Measurements from ENCODE around the gene DNAI1. TPM values are rescaled to one million over a fixed set of nuclear protein-coding genes. Genes with fewer than 3 reads are reported as not detected.

The DNAI1 gene
- polyA plus RNA-seq, 1 of the 3 experiments (the other 2 are of a cell fraction) = 0.46 TPM

- no peaks in the 10 kb centered on the region for H3K79me2 ChIP-seq (ENCODE audit: insufficient read depth)
- POLR2A ChIA-PET = no interaction called here
- H3K9me3 ChIP-seq = no peaks in the 10 kb centered on the region
- no peak for DNase-seq
- TF ChIP-seq TEAD4 (IDR thresholded peaks at IDR 0.05; ENCODE audit: borderline replicate concordance, insufficient read depth) = no peak
- TF ChIP-seq CTCF (IDR thresholded peaks at IDR 0.05) = no peak
- no peak for TF ChIP-seq GATA2 (CRISPR knock-in tag; IDR thresholded peaks at IDR 0.05)
- no peak for TF ChIP-seq EZH2phosphoT487 (IDR thresholded peaks at IDR 0.05; ENCODE audit: borderline replicate concordance, low read depth)
- TF ChIP-seq REST (IDR thresholded peaks at IDR 0.05; ENCODE audit: low read depth, low read length) = no peak
- no peak for TF ChIP-seq PBX3 (IDR thresholded peaks at IDR 0.05)
- TF ChIP-seq RCOR1 (IDR thresholded peaks at IDR 0.05; ENCODE audit: low read length) = no peak
- TF ChIP-seq TCF12 (IDR thresholded peaks at IDR 0.05) = no peak
- TF ChIP-seq RXRA (IDR thresholded peaks at IDR 0.05; ENCODE audit: borderline replicate concordance, low read depth) = no peak
- no peak for TF ChIP-seq FOXJ3 (CRISPR knock-in tag; IDR thresholded peaks at IDR 0.05)
- TF ChIP-seq ZBTB33 (IDR thresholded peaks at IDR 0.05; ENCODE audit: borderline replicate concordance, low read depth) = no peak
- no peak for TF ChIP-seq SMC3 (IDR thresholded peaks at IDR 0.05; ENCODE audit: low read depth, low read length)
- no peak for TF ChIP-seq TAF1 (IDR thresholded peaks at IDR 0.05; ENCODE audit: borderline replicate concordance, low read depth, low read length)
- TF ChIP-seq NFIC (IDR thresholded peaks at IDR 0.05; ENCODE audit: borderline replicate concordance) = no peak
- no peak for TF ChIP-seq RFX5 (IDR thresholded peaks at IDR 0.05; ENCODE audit: low read length)
- TF ChIP-seq NRF1 (IDR thresholded peaks at IDR 0.05; ENCODE audit: low read depth, low read length) = no peak
- no peak for TF ChIP-seq RAD21 (IDR thresholded peaks at IDR 0.05; ENCODE audit: low read length)
- H3K9me2 ChIP-seq = no peaks in the 10 kb centered on the region
- no peaks in the 10 kb centered on the region for H3F3A ChIP-seq (replicated peaks; ENCODE audit: insufficient read depth)
- H4K20me1 ChIP-seq (ENCODE audit: insufficient read depth) = no peaks in the 10 kb centered on the region
- no peak overlapping the region for H3K4me2 ChIP-seq
- H3K36me3 ChIP-seq (replicated peaks in 1 of 2; ENCODE audit: control insufficient read depth in 1 of 2, insufficient read depth in 2 of 2, low read length in 1 of 2) = no peaks in the 10 kb centered on the region
- no peak overlapping the region for H3K9ac ChIP-seq
- CTCF ChIA-PET = interaction anchor here (1.2 to 18.0 kb wide), 4 partner anchors 28 to 149 kb away, joined by 4 to 507 read pairs (median 68); partner anchors contain the start of gene CNTFR
- no peak overlapping the region for H3K4me3 ChIP-seq (ENCODE audit: low read depth in 2 of 2, low read length in 1 of 2)
- H2AFZ ChIP-seq (ENCODE audit: low read depth) = no peak overlapping the region
- H3K27me3 ChIP-seq (ENCODE audit: insufficient read depth) = no peaks in the 10 kb centered on the region; the same call in 1 of the 2 replicates
- peaks cover 0 to 73% of the 10 kb centered on the region in 2 experiments; a peak in 1 of 4 replicates for H3K4me1 ChIP-seq (ENCODE audit: control insufficient read depth in 1 of 2, insufficient read depth in 2 of 2, low read depth in 1 of 2, low read length in 1 of 2)
- WGBS (ENCODE audit: low lambda C conversion rate) = 89% methylated on average over 13 of the region's 13 CpGs
- H3K27ac ChIP-seq (ENCODE audit: low read depth in 2 of 2, low read length in 1 of 2) = no peak overlapping the region; a peak in 1 of 4 replicates
These were observed 94.0 kb downstream of the DNAI1 start for GRCh38 chr9:34552606-34552981.
